B cell (primary cell): Measurements from ENCODE around the gene TIAM2. TPM values are rescaled to one million over a fixed set of nuclear protein-coding genes. Genes with fewer than 3 reads are reported as not detected.
A peak's percentile ranks its signal among the peaks of the same experiment; 100 is the strongest.

Experiments
- ATAC-seq: fragments of 200-7000 bp; cut with Tn5 transposase; one replicate; pipeline ENCODE4 v1.10.0; 2021; ENCODE audit warnings: low read depth, mild to moderate bottlenecking, moderate number of reproducible peaks, moderate library complexity
- CTCF ChIA-PET: fragments of 350-600 bp; sonication (Branson Sonifier 250); formaldehyde crosslinking; loops from one replicate; lab custom pipeline; 2021; ENCODE audit warnings: antibody characterized with exemption, inconsistent platforms; lab: Charles Lee
- POLR2A ChIA-PET: fragments of 350-600 bp; sonication (Branson Sonifier 250); formaldehyde crosslinking; loops from one replicate; lab custom pipeline; 2021; ENCODE audit warnings: antibody characterized with exemption; lab: Charles Lee
- DNase-seq: peaks from one replicate; pipeline ENCODE4 v3.0.0; 2013
- H2AFZ ChIP-seq: 2 replicates; pipeline ENCODE4 v1.6.1; 2012; ENCODE audit warnings: mild to moderate bottlenecking, low read depth, low read length; ENCODE audit not compliant: insufficient read depth, poor library complexity, severe bottlenecking
- H3K27ac ChIP-seq, 2 donors: 1 replicate in 1 of 2; 2 replicates in 1 of 2; pipeline ENCODE4 v1.5.1; 2012 to 2013; ENCODE audit warnings: low read length in 2 of 2, mild to moderate bottlenecking in 2 of 2, moderate library complexity in 1 of 2
- H3K27me3 ChIP-seq, 4 experiments: fragments of 200-600 bp in 1 of 4; sonication (generic) in 1 of 4; replicated peaks in 1 of 4; 1 replicate in 2 of 4; 2 replicates in 2 of 4; pipeline versions ENCODE4 v1.6.1 to v1.7.0; 2013 to 2016; ENCODE audit warnings: low read length in 3 of 4, mild to moderate bottlenecking in 2 of 4, mixed read lengths in 1 of 4, moderate library complexity in 1 of 4; ENCODE audit not compliant: insufficient read depth in 4 of 4, control insufficient read depth in 3 of 4; ENCODE audit errors: control extremely low read depth in 1 of 4
- H3K36me3 ChIP-seq, 2 experiments: replicated peaks in 1 of 2; 1 replicate in 1 of 2; 2 replicates in 1 of 2; pipeline versions ENCODE4 v1.6.1 to v1.7.1; 2013; ENCODE audit warnings: low read length in 1 of 2; ENCODE audit not compliant: insufficient read depth in 2 of 2, control insufficient read depth in 1 of 2; ENCODE audit errors: control extremely low read depth in 1 of 2, extremely low read depth in 1 of 2
- H3K4me1 ChIP-seq, 2 donors: fragments of 200-600 bp in 1 of 2; sonication (generic) in 1 of 2; 1 replicate in 1 of 2; 2 replicates in 1 of 2; pipeline versions ENCODE4 v1.5.1 to v1.6.1; 2013 to 2017; ENCODE audit warnings: low read length in 2 of 2; ENCODE audit not compliant: control insufficient read depth in 2 of 2, insufficient read depth in 2 of 2
- H3K4me2 ChIP-seq: replicated peaks from 2 replicates; pipeline ENCODE3; 2012; ENCODE audit warnings: mild to moderate bottlenecking, low read depth, low read length; ENCODE audit not compliant: poor library complexity, severe bottlenecking
- H3K4me3 ChIP-seq, 5 experiments: fragments of 200-600 bp in 1 of 5; sonication (generic) in 1 of 5; 1 replicate in 3 of 5; 2 replicates in 2 of 5; pipeline versions ENCODE4 v1.5.1 to v1.7.0; 2011 to 2016; ENCODE audit warnings: low read length in 4 of 5, mild to moderate bottlenecking in 4 of 5, low read depth in 2 of 5, control low read depth in 1 of 5, moderate library complexity in 1 of 5; ENCODE audit not compliant: insufficient read depth in 1 of 5; ENCODE audit errors: control extremely low read depth in 1 of 5, extremely low read depth in 1 of 5
- H3K79me2 ChIP-seq: fragments of 200-600 bp; sonication (generic); one replicate; pipeline ENCODE4 v1.6.0; 2016; ENCODE audit warnings: low read length; ENCODE audit not compliant: control insufficient read depth, insufficient read depth
- H3K9ac ChIP-seq: fragments of 200-600 bp; sonication (generic); 2 replicates; pipeline ENCODE4 v1.6.1; 2017; ENCODE audit warnings: mild to moderate bottlenecking, low read length, moderate library complexity
- H3K9me3 ChIP-seq, 3 donors: one replicate each; pipeline versions ENCODE4 v1.6.1 to v1.7.1; 2013; ENCODE audit warnings: low read length in 2 of 3; ENCODE audit not compliant: control insufficient read depth in 2 of 3, insufficient read depth in 1 of 3; ENCODE audit errors: control extremely low read depth in 1 of 3
- H4K20me1 ChIP-seq: 2 replicates; pipeline ENCODE4 v1.6.0; 2012; ENCODE audit warnings: mild to moderate bottlenecking, low read length; ENCODE audit not compliant: insufficient read depth, control insufficient read depth, poor library complexity, severe bottlenecking
- H3K27ac Mint-ChIP-seq: one replicate; pipeline ENCODE4 v1.8.0; 2021; ENCODE audit warnings: mixed read lengths
- H3K27me3 Mint-ChIP-seq: one replicate; pipeline ENCODE4 v1.8.0; 2021; ENCODE audit warnings: mixed read lengths
- H3K4me1 Mint-ChIP-seq: one replicate; pipeline ENCODE4 v1.8.0; 2021; ENCODE audit warnings: mixed read lengths
- H3K4me3 Mint-ChIP-seq: one replicate; pipeline ENCODE4 v1.8.0; 2021; ENCODE audit warnings: mixed read lengths
- H3K9me3 Mint-ChIP-seq: one replicate; pipeline ENCODE4 v1.8.0; 2022; ENCODE audit warnings: mixed read lengths; ENCODE audit not compliant: insufficient read depth
- CTCF ChIP-seq: fragments of 200-600 bp; IDR thresholded peaks from one replicate; pipeline ENCODE4 v1.8.0; 2022; ENCODE audit warnings: antibody characterized with exemption, mild to moderate bottlenecking
- EZH2 ChIP-seq: IDR thresholded peaks from 2 replicates; pipeline ENCODE4 v1.6.1; 2012; ENCODE audit warnings: borderline replicate concordance, low read depth, mild to moderate bottlenecking, moderate library complexity, low read length; ENCODE audit not compliant: insufficient read depth, poor library complexity, severe bottlenecking
- WGBS: methylation state at CpG from one replicate; pipeline ENCODE4 v1.1.5; 2013; ENCODE audit warnings: missing lambda C conversion rate; ENCODE audit not compliant: insufficient coverage; 5-methylcytosine and 5-hydroxymethylcytosine counted together
- intact Hi-C: fragments of 100-400 bp; cut with micrococcal nuclease; formaldehyde crosslinking; loops from one replicate; pipeline ENCODE4 v1.10.0; 2022
- polyA plus RNA-seq: library from polyadenylated mRNA; depleted of rRNA; stranded (reverse); fragments of >200 nt; gene quantifications from 2 replicates; pipeline ENCODE4 v1.2.3, GENCODE V29; 2012
- total RNA-seq, 2 donors: library from RNA; stranded (reverse); fragments of 120-200 nt in 1 of 2; gene quantifications; 1 replicate in 1 of 2; 2 replicates in 1 of 2; pipeline versions ENCODE4 v1.2.3 to v1.2.4, GENCODE V29; 2013 to 2022

TIAM2 gene
- total and polyA plus RNA-seq, 2 donors (not counting 1 experiment from before 2014, with no cell fraction given) = 13.1 to 18.8 TPM

GRCh38 chr6:155143029-155143577 is 148.0 kb downstream of the TIAM2 start:
- peak overlapping the region; percentile 77 for H3K27ac Mint-ChIP-seq
- H3K9ac ChIP-seq = peak overlapping the region; percentile 56
- ChIA-PET POLR2A (no interaction called here), CTCF (no interaction called here)
- peak overlapping the region; percentile 52 for H3K4me2 ChIP-seq
- H3K27ac ChIP-seq = peak overlapping the region in 1 of 2 donors; percentile 54
- no peaks in the 10 kb centered on the region for H3K79me2 ChIP-seq
- H3K4me3 ChIP-seq = peak overlapping the region in 3 of 5 experiments; percentile 25 to 42 (median 35)
- H3K4me1 ChIP-seq = peaks cover 0 to 16% of the 10 kb centered on the region in 2 donors
- H2AFZ ChIP-seq = peak overlapping the region; percentile 70
- H3K27me3 ChIP-seq = no peaks in the 10 kb centered on the region
- ATAC-seq (no peak), DNase-seq (no peak)
- TF ChIP-seq CTCF (no peak), EZH2 (no peak)
- intact Hi-C loops = no loop called here
- H3K4me3 Mint-ChIP-seq = peak overlapping the region; percentile 83
- 7% methylated on average over 2 of the region's 4 CpGs for WGBS
- H3K9me3 Mint-ChIP-seq = no peaks in the 10 kb centered on the region
- peaks cover 17% of the 10 kb centered on the region for H3K4me1 Mint-ChIP-seq
- peaks cover 0 to 8% (median 0%) of the 10 kb centered on the region in 3 donors for H3K9me3 ChIP-seq
- H3K36me3 ChIP-seq = no peaks in the 10 kb centered on the region
- no peaks in the 10 kb centered on the region for H3K27me3 Mint-ChIP-seq
- H4K20me1 ChIP-seq = no peaks in the 10 kb centered on the region

- no peaks in the 10 kb centered on the region for H4K20me1 ChIP-seq
- POLR2A ChIA-PET = no interaction called here
- H3K4me2 ChIP-seq = peak overlapping the region; percentile 52
- H3K9ac ChIP-seq = peak overlapping the region; percentile 56
- peak overlapping the region in 1 of 2 donors; percentile 54 for H3K27ac ChIP-seq
- peak overlapping the region in 3 of 5 experiments; percentile 25 to 42 (median 35) for H3K4me3 ChIP-seq
- H3K4me1 Mint-ChIP-seq = peaks cover 17% of the 10 kb centered on the region
- H3K27me3 ChIP-seq = no peaks in the 10 kb centered on the region
- peak overlapping the region; percentile 70 for H2AFZ ChIP-seq
- H3K27ac Mint-ChIP-seq = no peak overlapping the region
- WGBS = 72% methylated on average over 3 of the region's 7 CpGs
- H3K4me1 ChIP-seq = peaks cover 0 to 16% of the 10 kb centered on the region in 2 donors
- no peaks in the 10 kb centered on the region for H3K27me3 Mint-ChIP-seq
- intact Hi-C loops = no loop called here
- DNase-seq (no peak), ATAC-seq (no peak)
- H3K36me3 ChIP-seq = no peaks in the 10 kb centered on the region
- peaks cover 0 to 8% (median 0%) of the 10 kb centered on the region in 3 donors for H3K9me3 ChIP-seq
- H3K4me3 Mint-ChIP-seq = peak overlapping the region; percentile 83
- no peaks in the 10 kb centered on the region for H3K9me3 Mint-ChIP-seq
- no peaks in the 10 kb centered on the region for H3K79me2 ChIP-seq
- no peak for TF ChIP-seq EZH2
- no peak for TF ChIP-seq CTCF
- CTCF ChIA-PET = no interaction called here
Observed at GRCh38 chr6:155143578-155144106, 148.5 kb downstream of the TIAM2 start.
